Activated CD4-positive, alpha-beta T cell treated with anti-CD3 and anti-CD28 coated beads, Interleukin-2, amount 50 U/mL, for 1 hour (primary cell): ENCODE results near the gene SSX3.
"Not testable (repeated sequence)": the region's sequence is repeated elsewhere in the genome, so short reads cannot be mapped to it uniquely, and the experiment has no call there.

Source experiments
- DNase-seq: peaks from one replicate; pipeline ENCODE4 v3.0.0-alpha.2; 2020

The SSX3 gene, protein sequence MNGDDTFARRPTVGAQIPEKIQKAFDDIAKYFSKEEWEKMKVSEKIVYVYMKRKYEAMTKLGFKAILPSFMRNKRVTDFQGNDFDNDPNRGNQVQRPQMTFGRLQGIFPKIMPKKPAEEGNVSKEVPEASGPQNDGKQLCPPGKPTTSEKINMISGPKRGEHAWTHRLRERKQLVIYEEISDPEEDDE

DNA sequence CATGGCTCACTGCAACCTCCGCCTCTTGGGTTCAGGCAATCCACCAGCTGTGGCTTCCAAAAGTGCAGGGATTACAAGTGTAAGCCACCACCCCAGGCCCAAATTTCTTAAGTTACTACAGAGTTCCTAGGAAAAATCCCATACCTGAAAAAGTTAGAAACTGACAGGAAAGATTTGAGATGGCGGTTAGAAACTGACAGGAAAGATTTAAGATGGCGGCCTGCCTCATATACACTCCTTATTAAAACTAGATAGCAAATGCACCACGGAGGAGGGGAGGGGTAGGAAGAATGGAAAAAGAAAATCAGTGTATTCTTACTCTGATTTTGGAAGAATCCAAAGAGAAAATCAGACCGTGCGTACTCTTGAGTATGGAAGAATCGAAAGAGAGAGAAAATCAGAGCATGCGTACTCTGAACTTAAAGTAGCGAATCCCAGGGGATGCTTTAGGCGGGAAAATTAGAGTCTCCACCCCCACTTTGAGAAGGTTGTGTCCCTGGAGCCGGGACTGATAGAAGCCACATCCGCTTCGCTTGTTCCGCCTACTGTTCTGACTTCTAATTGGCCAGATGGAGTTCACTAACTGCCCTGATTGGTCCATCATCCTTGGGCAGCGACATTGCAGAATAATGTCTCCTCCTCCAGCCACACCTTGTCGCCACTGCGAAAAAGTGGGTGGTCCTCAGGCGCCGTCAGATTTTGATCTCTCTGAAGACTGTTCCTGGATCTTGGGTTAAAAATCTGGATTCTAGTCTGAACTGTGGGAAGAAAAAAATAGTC, at the start of gene SSX3:
TSS of gene SSX3 (minus strand) at position 389 of the 780 bp plus-strand sequence. CDS start 1,454 bp downstream, outside the sequence.
- not testable (repeated sequence) for DNase-seq

DNA sequence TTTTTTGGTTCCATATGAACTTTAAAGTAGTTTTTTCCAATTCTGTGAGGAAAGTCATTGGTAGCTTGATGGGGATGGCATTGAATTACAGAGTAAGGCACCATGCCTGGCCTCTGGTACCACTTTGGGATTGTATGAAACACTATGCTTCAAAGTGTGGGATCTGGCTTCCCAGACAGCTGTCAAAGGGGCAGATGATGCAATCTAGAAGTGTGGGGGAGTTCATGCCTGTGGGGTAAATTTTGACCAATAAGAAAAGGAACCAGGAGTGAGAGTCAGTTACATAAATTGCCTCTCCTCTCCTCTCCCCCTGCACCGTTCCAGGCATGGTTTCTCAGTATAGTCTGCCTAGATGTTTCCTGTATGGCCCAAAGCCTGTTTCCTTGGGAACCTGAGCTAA, 41.3 kb upstream of the SSX3 start:
- DNase-seq, result not testable (repeated sequence)

DNA sequence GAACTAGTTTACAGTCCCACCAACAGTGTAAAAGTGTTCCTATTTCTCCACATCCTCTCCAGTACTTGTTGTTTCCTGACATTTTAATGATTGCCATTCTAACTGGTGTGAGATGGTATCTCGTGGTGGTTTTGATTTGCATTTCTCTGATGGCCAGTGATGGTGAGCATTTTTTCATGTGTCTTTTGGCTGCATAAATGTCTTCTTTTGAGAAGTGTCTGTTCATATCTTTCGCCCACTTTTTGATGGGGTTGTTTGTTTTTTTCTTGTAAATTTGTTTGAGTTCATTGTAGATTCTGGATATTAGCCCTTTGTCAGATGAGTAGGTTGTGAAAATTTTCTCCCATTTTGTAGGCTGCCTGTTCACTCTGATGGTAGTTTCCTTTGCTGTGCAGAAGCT, 40.4 kb upstream of the SSX3 start:
- DNase-seq, result not testable (repeated sequence)

DNA sequence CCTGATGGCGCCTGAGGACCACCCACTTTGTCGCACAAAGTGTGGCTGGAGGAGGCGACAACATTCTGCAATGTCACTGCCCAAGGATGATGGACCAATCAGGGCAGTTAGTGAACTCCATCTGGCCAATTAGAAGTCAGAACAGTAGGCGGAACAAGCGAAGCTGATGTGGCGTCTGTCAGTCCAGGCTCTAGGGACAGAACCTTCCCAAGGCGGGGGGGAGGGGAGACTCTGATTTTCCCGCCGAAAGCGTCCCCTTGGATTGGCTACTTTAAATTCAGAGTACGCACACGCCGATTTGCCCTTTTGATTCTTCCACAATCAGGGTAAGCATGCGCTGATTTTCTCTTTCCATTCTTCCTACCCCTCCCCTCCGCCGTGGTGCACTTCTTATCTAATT, 26.7 kb upstream of the SSX3 start, which contains the start of gene SSX4:
TSS of gene SSX4 (plus strand) at position 301 of the 400 bp plus-strand sequence. CDS start 515 bp downstream, outside the sequence.
- DNase-seq, result not testable (repeated sequence)

DNA sequence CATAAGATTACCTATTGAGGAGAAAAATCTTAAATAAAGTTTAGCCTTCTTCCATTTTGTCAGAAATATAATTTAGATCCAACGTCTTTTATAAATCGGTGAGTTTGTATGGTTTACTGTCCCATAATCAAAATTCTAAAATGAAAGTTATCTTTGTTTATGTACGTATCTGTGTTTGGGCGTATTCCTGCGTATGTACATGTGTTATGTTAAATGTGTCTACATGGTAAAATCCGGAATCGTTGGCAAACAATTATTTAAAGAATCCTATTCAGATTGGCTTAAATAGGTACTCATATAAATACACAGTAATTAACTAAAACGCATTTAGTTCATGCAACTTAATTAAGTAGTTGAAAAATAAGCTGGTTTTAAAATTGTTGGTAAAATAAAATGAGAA, 13.9 kb upstream of the SSX3 start:
- not testable (repeated sequence) for DNase-seq

DNA sequence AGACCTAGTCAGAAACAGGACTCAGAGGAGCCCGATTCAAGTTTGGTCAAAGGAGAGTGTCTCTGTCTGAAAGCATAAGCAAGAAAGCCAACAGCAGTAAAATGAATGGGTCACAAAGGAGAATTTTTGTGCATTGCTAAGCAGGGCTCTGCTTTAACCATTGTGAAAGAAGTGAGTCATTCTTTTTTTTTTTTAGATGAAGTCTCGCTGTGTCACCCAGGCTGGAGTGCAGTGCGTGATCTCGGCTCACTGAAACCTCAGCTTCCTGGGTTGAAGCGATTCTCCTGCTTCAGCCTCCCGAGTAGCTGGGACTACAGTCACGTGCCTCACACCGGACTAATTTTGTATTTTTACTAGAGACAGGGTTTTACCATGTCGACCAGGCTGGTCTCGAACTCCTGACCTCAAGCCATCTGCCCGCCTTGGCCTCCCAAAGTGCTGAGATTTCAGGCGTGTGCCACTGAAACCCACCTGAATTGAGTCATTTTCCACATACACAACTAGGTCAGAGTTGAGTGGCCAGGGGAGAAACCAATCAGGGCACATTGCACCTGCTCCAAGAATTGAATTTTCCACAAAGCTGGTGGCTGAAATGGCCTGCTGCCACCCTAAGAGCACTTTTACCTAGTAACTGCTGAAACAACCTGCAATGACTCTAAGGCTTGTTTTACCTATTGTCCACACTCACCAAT, 11.4 kb upstream of the SSX3 start:
- DNase-seq, result not testable (repeated sequence)

DNA sequence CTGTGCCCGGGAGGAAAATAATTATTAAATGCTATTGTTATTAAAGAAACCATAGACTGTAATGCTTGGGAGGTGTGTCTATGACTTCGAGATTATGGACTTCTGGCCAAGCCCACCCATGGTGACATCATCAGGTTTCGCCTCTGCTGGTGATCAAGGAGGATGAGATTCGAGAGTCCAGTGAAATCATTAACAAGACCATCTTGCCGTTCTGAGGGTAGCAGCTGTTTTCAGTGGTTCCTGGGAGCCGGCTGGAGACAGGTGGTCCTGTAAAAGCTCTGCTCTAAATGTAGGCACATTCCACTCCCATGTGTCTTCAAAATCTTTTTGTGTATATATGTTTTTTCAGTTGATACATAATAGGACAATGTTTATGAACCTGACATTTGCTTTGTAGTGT, 2.8 kb upstream of the SSX3 start:
- DNase-seq, result not testable (repeated sequence)

DNA sequence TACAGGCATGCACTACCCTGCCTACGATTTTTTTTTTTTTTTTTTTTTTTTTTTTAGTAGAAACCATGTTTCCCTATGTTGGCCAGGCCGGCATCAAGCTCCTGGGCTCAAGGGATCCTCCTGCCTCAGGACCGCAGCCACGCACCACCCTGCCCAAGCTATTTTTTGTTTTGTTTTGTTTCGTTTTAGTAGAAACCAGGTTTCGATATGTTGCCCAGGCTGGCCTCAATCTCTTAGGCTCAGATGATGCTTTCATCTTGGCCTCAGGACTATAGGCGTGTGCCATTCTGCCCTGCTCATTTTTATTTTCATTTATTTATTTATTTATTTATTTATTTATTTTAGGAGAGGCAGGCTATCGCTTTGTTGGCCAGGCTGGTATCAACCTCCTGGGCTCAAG, 1.2 kb upstream of the SSX3 start:
- no peak for DNase-seq

DNA sequence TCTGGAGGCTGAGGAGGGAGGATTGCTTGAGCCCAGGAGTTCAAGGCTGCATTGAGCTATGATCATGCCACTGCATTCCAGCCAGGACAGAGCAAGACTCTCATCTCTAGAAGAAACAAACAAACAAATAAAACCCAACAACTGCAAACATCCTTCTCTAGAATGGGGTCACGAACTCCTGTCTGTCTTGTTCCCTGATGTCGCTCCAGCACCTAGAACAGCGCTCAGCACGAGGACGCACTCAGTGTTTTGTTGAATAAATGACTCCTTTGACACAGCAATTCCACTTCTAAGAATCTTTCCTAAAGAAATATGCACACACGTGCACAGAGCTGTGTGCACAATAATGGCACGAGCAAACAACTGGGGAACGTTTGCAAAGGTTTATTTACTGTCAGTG, 10.4 kb downstream of the SSX3 start:
- not testable (repeated sequence) for DNase-seq

DNA sequence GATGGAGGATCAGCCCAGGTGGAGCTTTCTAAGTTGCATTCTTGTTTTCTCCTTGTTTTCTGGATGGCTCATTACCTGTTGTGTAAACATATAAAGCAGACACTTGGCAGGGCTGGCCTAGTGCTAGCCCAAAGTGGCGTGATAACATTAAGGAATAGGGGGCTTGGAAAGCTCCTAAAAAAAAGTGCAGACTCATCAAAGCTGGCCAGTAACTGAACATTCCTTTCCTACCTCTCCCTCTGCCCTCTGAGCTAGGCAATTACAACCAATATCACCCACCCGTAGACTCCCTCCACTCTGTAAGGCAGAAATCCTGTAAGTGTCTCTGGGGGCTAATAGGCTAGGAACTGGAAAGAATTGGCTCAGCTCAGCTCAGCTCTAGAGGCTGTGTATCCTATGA, 42.5 kb downstream of the SSX3 start:
- DNase-seq, result not testable (repeated sequence)

DNA sequence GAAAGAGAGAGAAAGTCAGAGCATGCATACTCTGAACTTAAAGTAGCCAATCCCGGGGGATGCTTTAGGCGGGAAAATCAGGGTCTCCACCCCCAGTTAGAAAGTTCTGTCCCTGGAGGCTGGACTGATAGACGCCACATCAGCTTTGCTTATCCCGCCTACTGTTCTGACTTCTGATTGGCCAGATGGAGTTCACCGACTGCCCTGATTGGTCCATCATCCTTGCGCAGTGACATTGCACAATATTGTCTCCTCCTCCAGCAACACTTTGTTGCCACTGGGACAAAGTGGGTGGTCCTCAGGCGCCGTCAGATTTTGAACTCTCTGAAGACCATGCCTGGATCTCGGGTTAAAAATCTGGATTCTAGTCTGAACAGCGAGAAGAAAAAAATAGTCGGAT, 50.3 kb downstream of the SSX3 start:
- DNase-seq, result no peak
